GM18951 (cell line): ENCODE results near the gene ZNF580.

Experiments
- POLR2A ChIP-seq: IDR thresholded peaks from 4 replicates; pipeline ENCODE4 v1.6.1; 2011; ENCODE audit warnings: mild to moderate bottlenecking; ENCODE audit not compliant: insufficient read length, insufficient read depth; ENCODE audit errors: extremely low read depth
- in situ Hi-C: fragments of 300-500 bp; cut with MboI; formaldehyde crosslinking; loops from one replicate; pipeline ENCODE4 v1.12.0; 2022; ENCODE audit warnings: low sequenced_read_pairs, mixed read lengths, inconsistent platforms; ENCODE audit not compliant: unreplicated experiment

ZNF580 gene

DNA sequence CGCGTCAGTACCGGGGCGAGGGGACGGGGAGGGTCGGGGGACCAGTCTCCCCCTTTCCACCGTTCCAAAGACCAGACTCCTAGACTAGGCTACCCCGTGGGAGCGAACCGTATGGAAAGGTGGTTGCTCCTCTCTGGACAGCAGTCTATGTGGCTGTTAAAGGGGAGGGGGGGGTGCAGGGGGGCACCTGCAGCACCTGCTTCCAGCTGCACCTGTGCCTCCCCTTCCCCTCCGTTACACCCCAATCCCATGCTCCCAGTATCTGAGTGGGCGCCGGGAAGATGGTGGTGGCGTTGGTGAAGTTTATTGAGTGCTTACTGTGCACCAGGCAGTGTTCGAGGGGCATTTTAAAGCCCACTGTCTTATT is 40.2 kb upstream of the ZNF580 start:
- in situ Hi-C loops = no loop called here
- peak; percentile 53 for TF ChIP-seq POLR2A

- no peak for TF ChIP-seq POLR2A
- in situ Hi-C loops = no loop called here
Measured at GRCh38 chr19:55601084-55601483, 39.7 kb upstream of the ZNF580 start.

GRCh38 chr19:55602104-55603001 is 38.4 kb upstream of the ZNF580 start:
- in situ Hi-C loops = no loop called here
- TF ChIP-seq POLR2A = no peak

- in situ Hi-C loops = no loop called here
- no peak for TF ChIP-seq POLR2A
Measured at GRCh38 chr19:55603115-55603514, 37.7 kb upstream of the ZNF580 start.

GRCh38 chr19:55603581-55604292 is 37.1 kb upstream of the ZNF580 start:
- in situ Hi-C loops = no loop called here
- TF ChIP-seq POLR2A = no peak

DNA sequence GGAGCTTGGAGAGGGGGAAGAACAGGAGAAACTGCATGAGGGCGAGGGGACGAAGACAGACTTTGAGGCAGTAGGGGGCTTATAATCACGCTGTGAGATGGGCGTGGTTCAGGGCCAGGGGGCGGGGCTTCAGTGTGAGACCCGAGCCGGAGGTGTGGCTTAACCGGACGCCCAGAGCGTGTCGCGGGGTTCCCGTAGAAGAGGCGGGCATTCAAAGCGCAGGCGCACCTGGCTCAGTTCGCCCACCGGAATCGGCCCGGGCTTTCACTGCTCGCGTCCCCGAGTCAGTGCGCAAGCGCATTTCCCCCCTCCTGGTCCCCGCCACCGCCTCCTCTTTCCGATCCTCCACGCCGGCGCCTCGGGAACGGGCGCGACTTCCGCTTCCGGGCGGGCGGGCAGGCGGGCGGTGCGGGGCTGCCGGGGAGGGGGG is 35.6 kb upstream of the ZNF580 start:
- in situ Hi-C loops = no loop called here
- TF ChIP-seq POLR2A = peak; percentile 59

- in situ Hi-C loops = no loop called here
- peak; percentile 40 for TF ChIP-seq POLR2A
Measured at GRCh38 chr19:55605637-55606470, 34.9 kb upstream of the ZNF580 start, which contains the start of gene ZNF865. Gene ZNF865 (plus strand): TSS chr19:55605647. CDS start chr19:55613619, 7,972 bp downstream.

DNA sequence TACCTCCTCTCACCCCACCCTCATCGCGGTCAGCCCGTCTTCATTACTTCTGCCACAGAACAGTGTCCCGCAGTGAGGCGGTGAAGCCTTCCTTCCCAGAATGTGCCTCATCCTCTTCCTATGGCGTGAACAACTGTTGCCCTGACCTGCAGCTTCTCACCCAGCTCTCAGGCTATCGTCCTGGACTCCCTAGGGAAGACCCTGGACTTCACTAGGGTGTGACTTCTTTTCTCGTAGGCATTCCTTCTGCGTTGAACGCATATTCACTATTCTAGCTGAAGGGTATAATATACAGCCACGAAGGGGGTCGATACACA is 34.4 kb upstream of the ZNF580 start:
- in situ Hi-C loops = no loop called here
- TF ChIP-seq POLR2A = no peak

DNA sequence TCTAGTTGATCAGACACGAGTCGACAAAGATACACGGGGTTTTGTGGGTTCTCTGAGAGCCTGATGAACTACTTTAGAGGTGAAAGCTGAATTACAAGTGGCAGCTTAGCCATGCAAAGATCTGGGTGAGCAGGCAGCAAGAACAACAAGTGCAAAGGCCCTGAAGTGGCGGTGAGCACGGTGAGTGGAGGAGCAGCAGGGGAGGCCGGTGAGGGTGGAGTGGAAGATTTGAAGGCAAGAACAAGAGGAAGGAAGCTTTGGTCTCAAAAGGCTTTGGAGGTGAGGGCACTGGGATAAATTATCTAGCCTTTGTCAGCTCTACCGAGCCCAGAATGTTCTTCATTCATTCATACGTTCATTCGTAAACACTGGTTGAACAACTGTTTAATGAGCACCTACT is 34.0 kb upstream of the ZNF580 start:
- in situ Hi-C loops = no loop called here
- TF ChIP-seq POLR2A = no peak

DNA sequence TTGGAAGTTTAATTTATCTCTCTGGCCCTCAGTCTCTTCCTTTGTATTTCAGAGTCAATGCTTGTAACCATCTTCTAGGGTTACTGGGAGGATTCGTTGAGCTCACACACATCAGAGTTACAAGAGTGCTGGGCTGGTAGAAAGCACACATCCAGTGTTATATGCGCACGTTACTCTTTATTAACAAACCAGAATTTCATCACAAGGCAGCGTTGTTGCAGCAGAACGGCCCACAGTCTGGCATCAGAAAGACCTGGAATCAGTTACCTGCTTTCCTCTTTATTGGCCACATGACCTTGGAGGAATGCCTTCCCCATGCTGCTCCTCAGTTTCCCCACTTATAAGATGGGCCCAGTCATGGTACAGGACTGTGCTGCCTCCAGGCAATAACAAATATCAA is 31.5 kb upstream of the ZNF580 start:
- no peak for TF ChIP-seq POLR2A
- in situ Hi-C loops = no loop called here

- in situ Hi-C loops = no loop called here
- no peak for TF ChIP-seq POLR2A
Measured at GRCh38 chr19:55611300-55611982, 29.4 kb upstream of the ZNF580 start.

GRCh38 chr19:55611983-55612645 is 28.7 kb upstream of the ZNF580 start:
- in situ Hi-C loops = no loop called here
- TF ChIP-seq POLR2A = no peak

DNA sequence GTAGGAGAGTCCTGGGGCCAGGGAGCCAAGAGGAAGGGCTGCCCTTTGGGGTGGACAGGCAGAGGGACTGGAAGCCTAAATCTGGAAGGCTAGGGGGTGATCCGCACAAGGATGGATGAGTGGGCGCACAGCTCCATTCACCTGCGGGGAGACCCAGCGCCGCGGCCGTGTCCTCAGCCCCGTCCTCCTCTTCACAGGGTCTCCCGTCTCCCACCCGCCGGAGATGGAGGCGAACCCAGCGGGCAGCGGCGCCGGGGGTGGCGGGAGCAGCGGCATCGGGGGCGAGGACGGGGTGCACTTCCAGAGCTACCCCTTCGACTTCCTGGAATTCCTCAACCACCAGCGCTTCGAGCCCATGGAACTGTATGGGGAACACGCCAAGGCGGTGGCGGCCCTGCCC is 27.4 kb upstream of the ZNF580 start:
- in situ Hi-C loops = no loop called here
- TF ChIP-seq POLR2A = no peak
